K562 (cell line): ENCODE results near the gene PLD6. TPM values are rescaled to one million over a fixed set of nuclear protein-coding genes. Genes with fewer than 3 reads are reported as not detected.

Experiments used
- DNMT1 ChIP-seq: fragments of 450-650 bp; IDR thresholded peaks from 2 replicates; pipeline ENCODE4 v1.6.1; 2016; ENCODE audit warnings: antibody characterized with exemption, mild to moderate bottlenecking
- ELF1 ChIP-seq: fragments of 200-800 bp; sonication (Bioruptor generic); IDR thresholded peaks from 2 replicates; pipeline ENCODE4 v1.6.1; 2016; ENCODE audit warnings: missing genetic modification characterization, missing compliant biosample characterization
- JUN ChIP-seq, 2 experiments: sonication (generic) in 1 of 2; formaldehyde crosslinking in 1 of 2; IDR thresholded peaks; 2 replicates each; pipeline versions ENCODE4 v1.6.1 to v1.8.0; 2012 to 2022; ENCODE audit warnings: borderline replicate concordance in 2 of 2, mild to moderate bottlenecking in 2 of 2, improper control_type of control experiment in 1 of 2, low read depth in 1 of 2, low read length in 1 of 2, missing genetic modification reagents in 1 of 2
- JUNB ChIP-seq: fragments of 450-650 bp; formaldehyde crosslinking; conservative IDR thresholded peaks from 2 replicates; pipeline ENCODE4 v1.4.0; 2020; ENCODE audit warnings: mild to moderate bottlenecking
- NR2C1 ChIP-seq, 2 experiments: fragments of 450-650 bp; IDR thresholded peaks; 2 replicates each; pipeline ENCODE4 v1.6.1; 2017; ENCODE audit warnings: mild to moderate bottlenecking in 2 of 2, antibody characterized with exemption in 1 of 2, inconsistent platforms in 1 of 2, missing compliant biosample characterization in 1 of 2, missing genetic modification characterization in 1 of 2
- NR2C2 ChIP-seq, 2 experiments: fragments of 200-800 bp in 1 of 2; sonication (Bioruptor generic) in 1 of 2; sonication (generic) in 1 of 2; formaldehyde crosslinking in 1 of 2; IDR thresholded peaks; 2 replicates each; pipeline versions ENCODE4 v1.6.1 to v1.8.0; 2016 to 2022; ENCODE audit warnings: mild to moderate bottlenecking in 1 of 2, missing compliant biosample characterization in 1 of 2, missing genetic modification characterization in 1 of 2, missing genetic modification reagents in 1 of 2
- RBM34 ChIP-seq: fragments of 200-400 bp; formaldehyde crosslinking; IDR thresholded peaks from 2 replicates; pipeline ENCODE4 v1.6.1; 2018; ENCODE audit warnings: low read length, borderline replicate concordance; ENCODE audit not compliant: insufficient read depth
- SMAD4 ChIP-seq: fragments of 250-450 bp; sonication (Bioruptor Pico); conservative IDR thresholded peaks from 2 replicates; pipeline ENCODE4 v1.8.0; 2021; ENCODE audit warnings: inconsistent platforms, mild to moderate bottlenecking, moderate library complexity
- STAG1 ChIP-seq: sonication (generic); formaldehyde crosslinking; IDR thresholded peaks from 2 replicates; pipeline ENCODE4 v1.5.0; 2020; ENCODE audit warnings: missing genetic modification reagents, borderline replicate concordance
- TSHZ1 ChIP-seq: fragments of 250-450 bp; sonication (Bioruptor Pico); IDR thresholded peaks from 2 replicates; pipeline ENCODE4 v1.4.0; 2020; ENCODE audit warnings: mild to moderate bottlenecking, moderate library complexity
- ZNF316 ChIP-seq: fragments of 450-650 bp; IDR thresholded peaks from 2 replicates; pipeline ENCODE4 v1.6.1; 2016
- polyA plus RNA-seq, 8 experiments: library from polyadenylated mRNA; depleted of rRNA in 4 of 8; stranded (reverse) in 5 of 8; unstranded in 3 of 8; fragments of >200 nt; fragmentation: Nextera tagmentation in 2 of 8; fragmentation: Illumina TruSeq in 1 of 8; extraction: Ambion mirVana in 2 of 8; extraction: Trizol in 1 of 8; gene quantifications; 2 replicates each; pipeline versions ENCODE4 v1.2.1 to v1.2.3, GENCODE V29; 2011 to 2014; ENCODE audit warnings: inconsistent platforms in 1 of 8, missing spikeins in 1 of 8
- total RNA-seq, 7 experiments: library from RNA; depleted of rRNA in 6 of 7; stranded (reverse); fragments of >200 nt in 6 of 7; fragmentation: Illumina TruSeq in 2 of 7; extraction: Trizol in 2 of 7; gene quantifications; 2 replicates each; pipeline versions ENCODE4 v1.2.1 to v1.2.3, GENCODE V29; 2011 to 2021; ENCODE audit warnings: low replicate concordance in 1 of 7

PLD6 gene
- total and polyA plus RNA-seq, 9 of the 15 experiments (the other 6 are each of a cell fraction or from before 2014, with no cell fraction given): 3.6 to 15.6 (median 10.0) TPM

- TF ChIP-seq TSHZ1 (CRISPR knock-in tag) (no peak), RBM34 (no peak), SMAD4 (no peak), DNMT1 (no peak), NR2C2 (CRISPR knock-in tag; IDR thresholded peaks at IDR 0.05) (no peak), NR2C2 (tag; IDR thresholded peaks at IDR 0.05) (no peak), JUNB (CRISPR knock-in tag) (no peak), ZNF316 (no peak), STAG1 (no peak), NR2C1 (IDR thresholded peaks at IDR 0.05) (no peak), NR2C1 (tag; IDR thresholded peaks at IDR 0.05) (no peak), ELF1 (tag) (no peak), JUN (IDR thresholded peaks at IDR 0.05; ENCODE audit: borderline replicate concordance, low read depth, low read length) (no peak), JUN (CRISPR knock-in tag; IDR thresholded peaks at IDR 0.05; ENCODE audit: borderline replicate concordance) (no peak)
Measured at GRCh38 chr17:17156511-17156910, 49.6 kb downstream of the PLD6 start (continued).
